Measurements from ENCODE around the gene CALHM4.
"Not testable (repeated sequence)": the region's sequence is repeated elsewhere in the genome, so short reads cannot be mapped to it uniquely, and the experiment has no call there.

Gene CALHM4

DNA sequence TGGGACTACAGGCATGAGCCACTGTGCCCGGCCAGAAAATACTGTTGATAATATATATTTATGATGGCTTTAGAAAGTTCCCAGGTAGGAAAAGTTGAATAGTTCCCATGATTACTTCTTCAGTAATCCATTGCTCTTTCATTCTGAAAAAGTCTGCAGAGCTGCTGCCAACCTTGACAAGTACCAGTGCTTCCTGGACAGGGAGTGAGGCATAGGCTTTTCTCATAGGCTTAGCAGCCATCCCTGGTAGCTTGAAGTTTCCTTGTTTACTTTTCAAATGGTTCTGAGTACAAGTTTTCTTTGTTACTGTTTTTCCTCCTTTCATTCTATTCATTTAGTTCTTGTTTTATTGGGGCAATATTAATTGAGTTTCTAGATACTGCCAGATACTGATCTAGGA is 25.6 kb downstream of the CALHM4 start:
- no peak for DNase-seq

DNA sequence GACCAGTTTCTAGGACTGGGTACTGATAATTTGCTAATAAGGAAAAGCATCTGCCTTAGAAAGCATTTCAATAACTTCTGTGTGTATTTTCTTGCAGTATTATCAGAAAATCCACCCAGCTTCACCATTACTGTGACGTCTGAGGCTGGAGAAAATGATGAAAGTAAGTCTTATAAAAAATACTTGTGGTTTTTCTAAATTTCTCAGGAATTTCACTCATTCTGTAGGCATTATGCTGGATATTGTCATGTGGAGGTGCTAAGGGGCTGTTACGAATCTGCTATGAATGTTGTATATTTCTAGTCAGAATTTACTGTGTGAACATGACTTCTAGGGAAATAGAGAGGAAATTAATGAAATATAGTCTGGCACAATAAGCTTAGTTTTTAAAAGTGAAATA is 26.6 kb downstream of the CALHM4 start:
- DNase-seq, result no peak

DNA sequence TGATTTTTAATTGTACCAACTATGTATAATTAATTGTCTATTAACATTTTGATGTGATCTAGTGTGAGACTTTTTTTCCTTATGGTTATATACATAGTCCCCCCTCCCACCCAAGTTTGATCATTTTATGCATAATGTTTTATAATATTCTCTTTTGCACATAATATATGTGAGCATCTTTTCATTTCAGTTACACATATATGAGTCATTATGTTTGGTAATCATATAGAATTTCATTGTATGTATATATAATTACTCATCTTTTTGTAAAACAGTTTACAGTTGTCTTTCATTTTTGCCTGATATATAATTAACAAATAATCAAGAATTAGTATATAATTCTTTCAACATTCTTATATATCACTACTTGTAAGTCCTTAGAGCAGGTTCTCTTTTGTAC is 32.7 kb downstream of the CALHM4 start:
- DNase-seq, result no peak

DNA sequence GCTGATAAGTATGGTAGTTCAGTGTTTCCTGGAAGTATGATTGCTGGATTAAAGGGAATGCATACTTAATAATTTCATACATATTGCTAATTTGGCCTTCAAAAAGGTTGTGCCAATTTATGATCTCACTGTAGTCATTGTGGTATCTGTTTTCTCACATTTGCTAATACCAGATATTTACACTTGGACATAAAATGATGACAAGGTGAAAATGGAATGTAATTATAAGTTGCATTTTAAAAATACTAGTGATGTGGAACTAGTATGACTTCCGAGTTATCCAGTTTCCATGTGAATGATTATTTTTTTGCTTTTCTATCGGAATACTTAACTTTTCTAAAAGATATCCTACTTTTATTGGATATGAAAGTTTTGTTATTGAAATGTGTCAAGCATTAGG is 33.2 kb downstream of the CALHM4 start:
- DNase-seq, result no peak

DNA sequence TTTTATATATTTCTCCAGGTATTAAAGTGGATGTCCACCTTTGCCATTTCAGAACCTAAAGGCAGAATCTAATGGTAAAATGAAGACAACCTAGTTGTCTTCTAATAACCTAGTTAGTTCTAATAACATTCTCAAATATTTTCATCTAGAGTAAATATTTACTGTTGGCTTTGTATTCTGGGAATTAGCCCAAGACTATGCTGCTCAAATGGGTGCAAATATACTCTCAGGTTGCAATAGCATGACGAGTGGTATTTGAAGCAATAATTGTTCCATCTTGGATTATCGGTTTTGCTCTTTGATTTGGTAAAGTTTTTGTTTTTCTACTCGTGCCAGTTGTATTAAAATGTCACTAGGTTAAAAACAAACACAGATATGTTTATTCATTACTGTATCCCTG is 41.7 kb downstream of the CALHM4 start:
- DNase-seq, result no peak

DNA sequence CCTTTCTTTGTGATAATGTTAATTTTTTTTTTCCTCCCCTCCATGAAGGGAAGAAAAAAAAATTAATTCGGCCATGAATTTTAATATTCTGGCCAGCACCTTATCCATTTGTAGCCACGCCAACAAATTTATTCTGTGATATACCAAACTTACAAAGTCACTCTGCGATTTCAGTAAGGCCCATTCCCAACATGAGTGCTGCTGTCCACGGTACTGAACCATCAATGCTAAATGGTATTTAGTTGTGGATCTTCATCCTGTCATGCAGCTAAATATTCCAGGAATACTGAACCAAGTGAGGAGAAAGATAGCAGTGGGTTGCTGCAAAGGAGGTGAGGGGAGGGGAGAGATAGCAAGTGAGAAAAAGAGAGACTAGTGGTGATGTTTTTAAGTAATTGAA is 43.3 kb downstream of the CALHM4 start:
- no peak for DNase-seq

DNA sequence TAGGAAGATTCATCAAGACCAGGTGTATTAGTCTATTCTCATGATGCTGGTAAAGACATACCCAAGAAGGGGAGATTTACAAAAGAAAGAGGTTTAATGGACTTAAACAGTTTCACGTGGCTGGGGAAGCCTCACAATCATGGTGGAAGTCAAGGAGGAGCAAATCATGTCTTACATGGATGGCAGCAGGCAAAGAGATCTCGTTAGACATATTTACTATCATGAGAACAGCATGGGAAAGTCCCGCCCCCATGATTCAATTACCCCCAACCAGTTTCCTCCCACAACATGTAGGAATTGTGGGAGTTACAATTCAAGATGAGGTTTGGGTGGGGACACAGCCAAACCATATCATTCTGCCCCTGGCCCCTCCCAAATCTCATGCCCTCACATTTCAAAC is 50.4 kb downstream of the CALHM4 start:
- not testable (repeated sequence) for DNase-seq

DNA sequence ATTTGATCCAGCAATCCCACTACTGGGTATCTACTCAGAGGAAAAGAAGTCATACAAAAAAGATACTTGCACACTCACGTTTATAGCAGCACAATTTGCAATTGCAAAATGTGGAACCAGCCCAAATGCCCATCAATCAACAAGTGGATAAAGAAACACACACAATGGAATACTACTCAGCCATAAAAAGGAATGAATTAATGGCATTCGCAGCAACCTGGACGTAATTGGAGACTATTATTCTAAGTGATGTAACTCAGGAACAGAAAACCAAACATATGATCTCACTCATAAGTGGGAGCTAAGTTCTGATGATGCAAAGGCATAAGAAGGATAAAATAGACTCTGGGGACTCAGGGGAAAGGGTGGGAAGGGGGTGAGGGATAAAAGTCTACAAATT is 51.3 kb downstream of the CALHM4 start:
- not testable (repeated sequence) for DNase-seq

DNA sequence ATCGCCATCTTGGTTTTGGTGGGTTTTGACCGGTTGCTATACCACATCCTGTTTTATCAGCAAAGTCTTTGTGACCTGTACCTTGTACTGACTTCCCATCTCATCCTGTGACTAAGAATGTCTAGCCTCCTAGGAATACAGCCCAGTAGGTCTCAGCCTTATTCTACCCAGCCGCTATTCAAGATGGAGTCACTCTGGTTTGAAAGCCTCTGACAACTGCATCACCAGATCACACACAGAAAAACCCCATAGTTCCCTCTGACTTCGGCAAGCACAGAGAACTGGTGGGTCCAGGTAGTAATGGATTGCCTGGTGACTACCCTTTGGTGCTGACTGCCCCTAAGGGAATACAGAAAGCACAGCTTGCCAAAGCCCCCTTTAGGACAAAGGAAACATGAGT is 52.4 kb downstream of the CALHM4 start:
- no peak for DNase-seq
